BE2C (cell line): Measurements from ENCODE around the gene SRGAP1.

Source experiments
- DNase-seq: peaks from one replicate; pipeline ENCODE4 v3.0.0-alpha.2; 2020
- H3K27me3 ChIP-seq: fragments of 250-450 bp; sonication (Bioruptor Pico); 2 replicates; pipeline ENCODE4 v1.5.1; 2020; ENCODE audit warnings: mild to moderate bottlenecking
- H3K36me3 ChIP-seq: fragments of 250-450 bp; sonication (Bioruptor Pico); 2 replicates; pipeline ENCODE4 v1.5.1; 2020; ENCODE audit warnings: mild to moderate bottlenecking
- H3K4me1 ChIP-seq: fragments of 250-450 bp; sonication (Bioruptor Pico); 2 replicates; pipeline ENCODE4 v1.5.1; 2020
- H3K4me3 ChIP-seq: 2 replicates; pipeline ENCODE4 v1.5.1; 2011; ENCODE audit warnings: low read depth, low read length
- H3K9me3 ChIP-seq: fragments of 250-450 bp; sonication (Bioruptor Pico); 2 replicates; pipeline ENCODE4 v1.5.1; 2020
- CTCF ChIP-seq: IDR thresholded peaks from 2 replicates; pipeline ENCODE4 v1.5.1; 2012; ENCODE audit warnings: mild to moderate bottlenecking, low read depth, low read length

Gene SRGAP1

GRCh38 chr12:64091186-64091585, 246.7 kb downstream of the SRGAP1 start:
- Histone ChIP-seq H3K36me3 (no peaks in the 10 kb centered on the region), H3K4me3 (no peak overlapping the region), H3K9me3 (no peaks in the 10 kb centered on the region), H3K4me1 (peaks cover 66% of the 10 kb centered on the region), H3K27me3 (no peaks in the 10 kb centered on the region)
- peak; percentile 31 for DNase-seq
- no peak for TF ChIP-seq CTCF

- H3K4me3 ChIP-seq = peak overlapping the region; percentile 38
- H3K36me3 ChIP-seq = no peaks in the 10 kb centered on the region
- H3K27me3 ChIP-seq = no peaks in the 10 kb centered on the region
- H3K4me1 ChIP-seq = peaks cover 73% of the 10 kb centered on the region
- no peak for DNase-seq
- no peaks in the 10 kb centered on the region for H3K9me3 ChIP-seq
- no peak for TF ChIP-seq CTCF
Measured at GRCh38 chr12:64092507-64093196, 248.2 kb downstream of the SRGAP1 start.

GRCh38 chr12:64093689-64094088, 249.2 kb downstream of the SRGAP1 start:
- no peaks in the 10 kb centered on the region for H3K9me3 ChIP-seq
- DNase-seq = no peak
- no peaks in the 10 kb centered on the region for H3K27me3 ChIP-seq
- no peak for TF ChIP-seq CTCF
- H3K4me1 ChIP-seq = peaks cover 75% of the 10 kb centered on the region
- H3K36me3 ChIP-seq = no peaks in the 10 kb centered on the region
- H3K4me3 ChIP-seq = no peak overlapping the region

GRCh38 chr12:64097366-64098105, 253.0 kb downstream of the SRGAP1 start:
- DNase-seq = peak; percentile 62

GRCh38 chr12:64098709-64099354, 254.3 kb downstream of the SRGAP1 start:
- Histone ChIP-seq H3K4me3 (no peak overlapping the region), H3K36me3 (0 out of 2 replicates have a peak, but pooled peaks cover 5% of the 10 kb centered on the region), H3K4me1 (peaks cover 40% of the 10 kb centered on the region), H3K27me3 (no peaks in the 10 kb centered on the region), H3K9me3 (no peaks in the 10 kb centered on the region)
- TF ChIP-seq CTCF = no peak
- DNase-seq = peak; percentile 59

More at GRCh38 chr12:64097366-64098105, 253.0 kb downstream of the SRGAP1 start:
- no peak for TF ChIP-seq CTCF
- Histone ChIP-seq H3K27me3 (no peaks in the 10 kb centered on the region), H3K4me1 (peaks cover 45% of the 10 kb centered on the region), H3K9me3 (no peaks in the 10 kb centered on the region), H3K4me3 (no peak overlapping the region), H3K36me3 (0 out of 2 replicates have a peak, but pooled peaks cover 5% of the 10 kb centered on the region)
